ENCODE results near the gene HACL1. TPM values are rescaled to one million over a fixed set of nuclear protein-coding genes. Genes with fewer than 3 reads are reported as not detected.
A peak's percentile ranks its signal among the peaks of the same experiment; 100 is the strongest.

Gene HACL1
- total RNA-seq, 1 donor from 2014 or later, result 13.8 TPM

- DNase-seq (ENCODE audit: low spot score in 2 of 2), result peak in 1 of 2 donors; percentile 90
- no peak for TF ChIP-seq CTCF (IDR thresholded peaks at IDR 0.05)
- Histone ChIP-seq H3K4me3 (peak overlapping the region in 1 of 2 donors; percentile 22), H3K27me3 (no peaks in the 10 kb centered on the region), H3K27ac (peak overlapping the region; percentile 60 to 72), H3K9me3 (no peaks in the 10 kb centered on the region), H3K36me3 (no peaks in the 10 kb centered on the region), H3K4me1 (peaks cover 10 to 18% of the 10 kb centered on the region in 2 donors)
- intact Hi-C loops (cut with DNase I), result no loop called here
These were observed 44.6 kb upstream of the HACL1 start for GRCh38 chr3:15645740-15646501.

GRCh38 chr3:15645246-15645645 is 43.9 kb upstream of the HACL1 start:
- DNase-seq (ENCODE audit: low spot score in 2 of 2), result no peak
- no peak overlapping the region for H3K4me3 ChIP-seq
- no peaks in the 10 kb centered on the region for H3K9me3 ChIP-seq
- H3K27ac ChIP-seq, result peak overlapping the region; percentile 60 to 72
- H3K27me3 ChIP-seq, result no peaks in the 10 kb centered on the region
- TF ChIP-seq CTCF (IDR thresholded peaks at IDR 0.05), result no peak
- intact Hi-C loops (cut with DNase I), result no loop called here
- H3K4me1 ChIP-seq, result peaks cover 10 to 18% of the 10 kb centered on the region in 2 donors
- H3K36me3 ChIP-seq, result no peaks in the 10 kb centered on the region

- intact Hi-C loops (cut with DNase I), result no loop called here
- Histone ChIP-seq H3K4me3 (no peak overlapping the region), H3K9me3 (no peaks in the 10 kb centered on the region), H3K36me3 (no peaks in the 10 kb centered on the region), H3K4me1 (peaks cover 8 to 20% of the 10 kb centered on the region in 2 donors), H3K27me3 (no peaks in the 10 kb centered on the region), H3K27ac (no peak overlapping the region)
- no peak for TF ChIP-seq CTCF (IDR thresholded peaks at IDR 0.05)
- DNase-seq (ENCODE audit: low spot score in 2 of 2), result no peak
These were observed 37.5 kb upstream of the HACL1 start for GRCh38 chr3:15638891-15639262.

- Histone ChIP-seq H3K36me3 (no peaks in the 10 kb centered on the region), H3K4me1 (peaks cover 8 to 20% of the 10 kb centered on the region in 2 donors), H3K27me3 (no peaks in the 10 kb centered on the region), H3K27ac (no peak overlapping the region), H3K4me3 (no peak overlapping the region), H3K9me3 (no peaks in the 10 kb centered on the region)
- intact Hi-C loops (cut with DNase I), result no loop called here
- DNase-seq (ENCODE audit: low spot score in 2 of 2), result no peak
- TF ChIP-seq CTCF (IDR thresholded peaks at IDR 0.05), result no peak
These were observed 37.0 kb upstream of the HACL1 start for GRCh38 chr3:15638193-15638890.

GRCh38 chr3:15637131-15637951 is 36.0 kb upstream of the HACL1 start:
- TF ChIP-seq CTCF (IDR thresholded peaks at IDR 0.05), result no peak
- Histone ChIP-seq H3K36me3 (no peaks in the 10 kb centered on the region), H3K9me3 (no peaks in the 10 kb centered on the region), H3K4me3 (no peak overlapping the region), H3K4me1 (peaks cover 8 to 20% of the 10 kb centered on the region in 2 donors), H3K27ac (peak overlapping the region in 1 of 2 donors; percentile 24), H3K27me3 (no peaks in the 10 kb centered on the region)
- DNase-seq (ENCODE audit: low spot score in 2 of 2), result no peak
- intact Hi-C loops (cut with DNase I), result no loop called here

All from ascending aorta (tissue), 2 donors.